Measurements from ENCODE around the gene C2CD3. TPM values are rescaled to one million over a fixed set of nuclear protein-coding genes. Genes with fewer than 3 reads are reported as not detected.

C2CD3 gene
- polyA plus RNA-seq, 3 donors: 0.87 to 12.1 (median 2.9) TPM

DNA sequence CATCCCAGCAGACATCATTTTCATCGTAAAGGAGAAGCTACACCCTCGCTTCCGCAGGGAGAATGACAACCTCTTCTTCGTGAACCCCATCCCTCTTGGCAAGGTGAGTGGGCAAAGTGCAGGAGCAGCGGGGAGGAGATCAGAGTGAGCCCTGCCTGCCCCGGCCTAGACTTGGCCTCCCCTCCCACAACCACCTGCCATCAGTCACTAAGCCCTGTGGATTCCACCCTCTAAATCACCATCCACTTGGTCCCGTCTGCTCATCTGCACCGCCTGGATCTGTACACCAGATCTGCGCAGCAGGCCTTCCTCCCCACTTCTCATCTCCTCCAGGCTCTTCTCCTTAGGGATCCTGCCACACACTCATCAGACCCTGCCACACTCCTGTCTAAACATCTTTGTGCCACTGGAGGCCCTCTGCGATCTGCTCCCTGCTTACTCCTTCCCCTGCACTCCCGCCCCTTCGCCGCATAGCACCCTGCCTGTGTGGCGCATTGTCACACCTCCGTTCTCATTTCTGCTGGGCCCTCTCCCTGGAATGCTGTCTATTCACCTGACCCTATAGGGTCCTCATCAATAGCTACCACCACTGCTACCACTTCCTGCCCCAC, 202.3 kb downstream of the C2CD3 start:
- H3K79me2 ChIP-seq (ENCODE audit: insufficient read depth, low read length): no peaks in the 10 kb centered on the region
- no peak overlapping the region for H3K27ac ChIP-seq (ENCODE audit: low read depth in 1 of 2, low read length in 2 of 2)
- H3K27me3 ChIP-seq (ENCODE audit: control insufficient read depth in 2 of 2, insufficient read depth in 2 of 2, low read length in 2 of 2): no peaks in the 10 kb centered on the region
- peaks cover 0 to 4% of the 10 kb centered on the region in 2 donors for H3K36me3 ChIP-seq (replicated peaks in 1 of 2; ENCODE audit: control insufficient read depth in 1 of 2, insufficient read depth in 2 of 2, low read length in 2 of 2)
- H2AFZ ChIP-seq (ENCODE audit: insufficient read depth, low read depth, low read length, poor library complexity, severe bottlenecking): no peak overlapping the region
- peaks cover 2 to 10% (median 6%) of the 10 kb centered on the region in 3 donors for H3K27me3 Mint-ChIP-seq (ENCODE audit: low read depth in 3 of 3)
- no peak for DNase-seq
- peaks cover 22% of the 10 kb centered on the region for H4K20me1 ChIP-seq (ENCODE audit: insufficient read depth, low read length)
- H3K27ac Mint-ChIP-seq: peak overlapping the region in 2 of 7 donors; percentile 64 to 74
- WGBS (ENCODE audit: insufficient coverage): 81% methylated on average over 10 of the region's 15 CpGs
- H3K4me3 Mint-ChIP-seq: no peak overlapping the region
- H3K4me3 ChIP-seq (replicated peaks in 1 of 3; ENCODE audit: low read depth in 2 of 3, low read length in 3 of 3): no peak overlapping the region
- peaks cover 20% of the 10 kb centered on the region for H3K4me1 Mint-ChIP-seq
- intact Hi-C loops (cut with micrococcal nuclease): loop anchor here in 1 of 2 donors (10.0 kb wide), 1 partner anchor 206 kb away; the partner anchor contains the start of genes C2CD3 and PPME1
- TF ChIP-seq, protein P1, sequence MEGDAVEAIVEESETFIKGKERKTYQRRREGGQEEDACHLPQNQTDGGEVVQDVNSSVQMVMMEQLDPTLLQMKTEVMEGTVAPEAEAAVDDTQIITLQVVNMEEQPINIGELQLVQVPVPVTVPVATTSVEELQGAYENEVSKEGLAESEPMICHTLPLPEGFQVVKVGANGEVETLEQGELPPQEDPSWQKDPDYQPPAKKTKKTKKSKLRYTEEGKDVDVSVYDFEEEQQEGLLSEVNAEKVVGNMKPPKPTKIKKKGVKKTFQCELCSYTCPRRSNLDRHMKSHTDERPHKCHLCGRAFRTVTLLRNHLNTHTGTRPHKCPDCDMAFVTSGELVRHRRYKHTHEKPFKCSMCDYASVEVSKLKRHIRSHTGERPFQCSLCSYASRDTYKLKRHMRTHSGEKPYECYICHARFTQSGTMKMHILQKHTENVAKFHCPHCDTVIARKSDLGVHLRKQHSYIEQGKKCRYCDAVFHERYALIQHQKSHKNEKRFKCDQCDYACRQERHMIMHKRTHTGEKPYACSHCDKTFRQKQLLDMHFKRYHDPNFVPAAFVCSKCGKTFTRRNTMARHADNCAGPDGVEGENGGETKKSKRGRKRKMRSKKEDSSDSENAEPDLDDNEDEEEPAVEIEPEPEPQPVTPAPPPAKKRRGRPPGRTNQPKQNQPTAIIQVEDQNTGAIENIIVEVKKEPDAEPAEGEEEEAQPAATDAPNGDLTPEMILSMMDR (IDR thresholded peaks at IDR 0.05): no peak
- no peaks in the 10 kb centered on the region for H3K9me3 Mint-ChIP-seq
- no peaks in the 10 kb centered on the region for H3K9me3 ChIP-seq (replicated peaks in 1 of 2; ENCODE audit: control insufficient read depth in 1 of 2, insufficient read depth in 1 of 2, low read length in 2 of 2)
- H3K9ac ChIP-seq (ENCODE audit: insufficient read depth, low read length, poor library complexity, severe bottlenecking): no peak overlapping the region
- H3K4me1 ChIP-seq (ENCODE audit: control insufficient read depth in 1 of 2, insufficient read depth in 2 of 2, low read length in 2 of 2): peaks cover 9 to 11% of the 10 kb centered on the region in 2 donors
- H3K4me2 ChIP-seq (replicated peaks; ENCODE audit: extremely low read depth, low read length, poor library complexity, severe bottlenecking): no peak overlapping the region
- H3K36me3 Mint-ChIP-seq: peaks cover 6% of the 10 kb centered on the region in 2 donors

DNA sequence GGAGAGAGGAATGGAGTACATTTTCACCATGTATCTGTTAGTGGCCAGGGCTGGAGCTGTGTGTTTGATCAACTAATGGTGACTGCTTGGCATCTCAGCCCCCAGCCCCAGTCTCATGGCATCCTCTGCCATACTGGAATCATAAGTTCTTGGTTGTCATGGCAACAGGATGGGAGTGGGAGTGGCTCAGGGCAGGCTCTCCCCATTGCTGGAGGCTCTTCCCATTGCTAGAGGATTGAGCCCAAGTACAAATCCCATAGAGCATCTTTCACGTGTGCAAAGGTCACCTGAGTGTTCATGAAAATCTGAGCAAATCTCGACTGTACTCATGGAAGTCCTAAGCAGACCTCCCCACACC, 205.1 kb downstream of the C2CD3 start:
- H3K4me2 ChIP-seq (replicated peaks; ENCODE audit: extremely low read depth, low read length, poor library complexity, severe bottlenecking): no peak overlapping the region
- peaks cover 6 to 16% (median 6%) of the 10 kb centered on the region in 3 donors for H3K27me3 Mint-ChIP-seq (ENCODE audit: low read depth in 3 of 3)
- no peaks in the 10 kb centered on the region for H3K36me3 ChIP-seq (replicated peaks in 1 of 2; ENCODE audit: control insufficient read depth in 1 of 2, insufficient read depth in 2 of 2, low read length in 2 of 2)
- no peaks in the 10 kb centered on the region for H3K36me3 Mint-ChIP-seq
- H2AFZ ChIP-seq (ENCODE audit: insufficient read depth, low read depth, low read length, poor library complexity, severe bottlenecking): no peak overlapping the region
- no peak overlapping the region for H3K27ac ChIP-seq (ENCODE audit: low read depth in 1 of 2, low read length in 2 of 2)
- no peaks in the 10 kb centered on the region for H3K9me3 Mint-ChIP-seq
- intact Hi-C loops (cut with micrococcal nuclease): loop anchor here in 1 of 2 donors (10.0 kb wide), 1 partner anchor 209 kb away; the partner anchor contains the start of genes C2CD3 and PPME1
- H3K4me1 Mint-ChIP-seq: peaks cover 7% of the 10 kb centered on the region
- no peaks in the 10 kb centered on the region for H4K20me1 ChIP-seq (ENCODE audit: insufficient read depth, low read length)
- no CpG with 5 or more reads among the region's 2 CpGs for WGBS (ENCODE audit: insufficient coverage)
- H3K4me3 ChIP-seq (replicated peaks in 1 of 3; ENCODE audit: low read depth in 2 of 3, low read length in 3 of 3): no peak overlapping the region
- no peak overlapping the region for H3K4me3 Mint-ChIP-seq
- TF ChIP-seq, protein P1 (IDR thresholded peaks at IDR 0.05): no peak
- no peaks in the 10 kb centered on the region for H3K79me2 ChIP-seq (ENCODE audit: insufficient read depth, low read length)
- H3K27ac Mint-ChIP-seq: peak overlapping the region in 1 of 7 donors; percentile 15
- H3K27me3 ChIP-seq (ENCODE audit: control insufficient read depth in 2 of 2, insufficient read depth in 2 of 2, low read length in 2 of 2): no peaks in the 10 kb centered on the region
- no peaks in the 10 kb centered on the region for H3K9me3 ChIP-seq (replicated peaks in 1 of 2; ENCODE audit: control insufficient read depth in 1 of 2, insufficient read depth in 1 of 2, low read length in 2 of 2)
- peaks cover 3 to 5% of the 10 kb centered on the region in 2 donors for H3K4me1 ChIP-seq (ENCODE audit: control insufficient read depth in 1 of 2, insufficient read depth in 2 of 2, low read length in 2 of 2)
- DNase-seq: no peak
- H3K9ac ChIP-seq (ENCODE audit: insufficient read depth, low read length, poor library complexity, severe bottlenecking): no peak overlapping the region

Measured in CD14-positive monocyte (primary cell).